GM23338 (cell line): Measurements from ENCODE around the gene CACNA2D3.

ENCODE experiments used
- CREB1 ChIP-seq: fragments of 250-450 bp; sonication (Bioruptor Pico); IDR thresholded peaks from 2 replicates; pipeline ENCODE4 v1.5.0; 2020; ENCODE audit warnings: low read depth, mild to moderate bottlenecking, moderate library complexity
- CTCF ChIP-seq, 2 experiments: fragments of 200-600 bp in 1 of 2; sonication (generic) in 1 of 2; conservative IDR thresholded peaks; 2 replicates each; pipeline versions ENCODE4 v1.5.1 to v1.6.1; 2016 to 2017; ENCODE audit warnings: antibody characterized with exemption in 2 of 2, low read depth in 2 of 2, mild to moderate bottlenecking in 2 of 2, moderate library complexity in 1 of 2
- ETS1 ChIP-seq: IDR thresholded peaks from 2 replicates; pipeline ENCODE4 v1.6.1; 2016; ENCODE audit warnings: antibody characterized with exemption
- EZH2 ChIP-seq: fragments of 200-600 bp; sonication (generic); IDR thresholded peaks from one replicate; pipeline ENCODE4 v1.8.0; 2017; ENCODE audit warnings: antibody characterized with exemption, mild to moderate bottlenecking, low read depth; ENCODE audit not compliant: unreplicated experiment
- EZH2phosphoT487 ChIP-seq: fragments of 200-600 bp; sonication (generic); IDR thresholded peaks from one replicate; pipeline ENCODE4 v1.8.1; 2018; ENCODE audit warnings: antibody characterized with exemption; ENCODE audit not compliant: unreplicated experiment
- JUNB ChIP-seq: IDR thresholded peaks from one replicate; pipeline ENCODE4 v1.6.1; 2016; ENCODE audit warnings: antibody characterized with exemption; ENCODE audit not compliant: unreplicated experiment
- NANOG ChIP-seq: IDR thresholded peaks from 2 replicates; pipeline ENCODE4 v1.6.1; 2016; ENCODE audit warnings: antibody characterized with exemption, borderline replicate concordance
- POLR2AphosphoS5 ChIP-seq: IDR thresholded peaks from 2 replicates; pipeline ENCODE4 v1.6.1; 2016; ENCODE audit warnings: antibody characterized with exemption, low read depth
- REST ChIP-seq: IDR thresholded peaks from one replicate; pipeline ENCODE4 v1.6.1; 2018; ENCODE audit warnings: antibody characterized with exemption; ENCODE audit not compliant: unreplicated experiment
- ZNF331 ChIP-seq: fragments of 250-450 bp; sonication (Bioruptor Pico); IDR thresholded peaks from 2 replicates; pipeline ENCODE4 v1.5.0; 2020; ENCODE audit warnings: low read depth, mild to moderate bottlenecking, moderate library complexity
- ZNF462 ChIP-seq: fragments of 250-450 bp; sonication (Bioruptor Pico); IDR thresholded peaks from 2 replicates; pipeline ENCODE4 v1.5.0; 2020; ENCODE audit warnings: mild to moderate bottlenecking, moderate library complexity

GRCh38 chr3:54163441-54163840, 41.1 kb downstream of the CACNA2D3 start:
- no peak for TF ChIP-seq CTCF (conservative IDR thresholded peaks at IDR 0.05; ENCODE audit: low read depth in 2 of 2)
- TF ChIP-seq ZNF331 (CRISPR knock-in tag): no peak
- TF ChIP-seq REST: no peak
- TF ChIP-seq EZH2phosphoT487: no peak
- TF ChIP-seq NANOG: no peak
- no peak for TF ChIP-seq CREB1
- no peak for TF ChIP-seq EZH2
- TF ChIP-seq POLR2AphosphoS5: no peak
- no peak for TF ChIP-seq ZNF462 (CRISPR knock-in tag)
- TF ChIP-seq JUNB: no peak
- TF ChIP-seq ETS1: no peak
